GM21528 (cell line): Measurements from ENCODE around the gene HOXB8.

Source experiments
- ATAC-seq: cut with Tn5 transposase; IDR thresholded peaks from one replicate; pipeline ENCODE4 v1.9.1; 2021; ENCODE audit warnings: mild to moderate bottlenecking, moderate library complexity; ENCODE audit not compliant: unreplicated experiment, low FRiP score

The HOXB8 gene

DNA sequence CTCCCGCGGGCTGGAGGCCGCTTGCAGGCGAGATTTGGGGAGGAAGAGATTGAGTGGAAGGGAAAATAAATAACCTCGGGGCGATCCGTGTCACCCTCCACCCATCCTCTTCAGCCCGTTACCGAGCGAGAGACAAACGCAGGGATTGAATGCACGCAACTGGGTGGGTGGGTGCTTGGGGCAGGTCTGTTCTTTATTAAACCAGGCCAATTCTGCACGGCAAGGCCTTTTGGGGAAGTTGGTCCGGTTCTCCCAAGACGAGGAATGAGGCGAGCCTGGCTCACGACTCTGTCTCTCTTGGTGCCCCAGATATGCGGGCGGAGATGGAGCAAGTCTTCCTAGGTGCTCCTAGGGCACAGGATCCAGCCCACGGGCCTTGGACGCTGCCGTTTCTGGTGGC lies 3.9 kb downstream of the HOXB8 start:
- no peak for ATAC-seq

- ATAC-seq = no peak
Observed at GRCh38 chr17:48610282-48611211, 4.5 kb downstream of the HOXB8 start, which contains the start of gene HOXB7. TSS of gene HOXB7 (minus strand) at chr17:48611017. CDS start at chr17:48610918, 99 bp downstream.

GRCh38 chr17:48609759-48610281 lies 5.3 kb downstream of the HOXB8 start:
- ATAC-seq = no peak

- no peak for ATAC-seq
Observed at GRCh38 chr17:48609033-48609432, 6.1 kb downstream of the HOXB8 start.

DNA sequence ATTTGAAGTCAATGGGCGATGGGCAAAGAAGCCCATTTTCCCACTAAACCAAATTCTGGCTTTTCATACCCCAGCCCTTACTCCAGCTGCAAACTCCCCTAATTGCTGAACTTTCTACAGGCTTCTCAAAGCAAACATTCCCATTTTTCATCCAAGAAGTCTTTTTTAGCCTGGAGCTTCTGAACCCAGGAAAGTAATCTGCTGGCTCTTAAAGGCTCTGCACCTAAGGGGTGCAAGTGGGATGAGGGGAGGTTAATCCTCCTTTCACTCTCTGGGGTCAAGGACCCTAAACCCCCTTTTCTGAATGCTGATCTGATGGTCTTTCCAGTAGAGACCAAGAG lies 6.6 kb downstream of the HOXB8 start:
- ATAC-seq = no peak

DNA sequence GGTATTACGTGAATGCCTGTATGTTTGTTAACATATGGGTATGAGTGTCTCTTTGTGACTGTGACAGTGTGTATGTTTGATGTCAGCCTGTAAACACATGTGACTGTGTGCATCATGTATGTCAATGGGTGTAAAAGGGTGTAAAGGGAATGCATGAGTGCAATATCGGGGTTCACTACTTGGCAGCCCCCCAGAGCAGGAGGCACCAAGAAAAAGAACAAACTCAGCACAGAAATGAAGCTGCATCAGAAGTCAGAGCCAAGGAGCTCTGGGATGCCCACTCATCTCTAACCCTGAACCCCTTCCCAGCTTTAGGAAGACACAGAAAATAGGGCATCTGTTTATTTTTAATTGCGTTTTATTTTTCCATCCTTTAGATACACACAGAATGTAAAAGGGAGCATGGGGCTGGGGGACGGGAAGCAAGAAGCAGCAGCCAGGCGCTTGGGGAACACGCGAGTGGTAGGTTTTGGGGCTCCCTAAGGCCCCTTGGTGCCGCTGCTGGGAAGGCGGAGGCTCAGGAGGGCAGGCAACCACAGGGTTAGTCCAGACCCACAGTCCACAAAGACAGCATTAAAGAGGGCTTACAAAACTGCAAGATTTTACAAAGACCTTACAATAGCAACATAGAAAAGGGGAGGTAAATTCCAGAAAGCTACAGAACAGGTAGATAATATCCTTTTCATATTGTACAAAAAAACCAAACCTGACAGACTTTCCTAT lies 8.0 kb downstream of the HOXB8 start:
- no peak for ATAC-seq

GRCh38 chr17:48605991-48606891 lies 8.9 kb downstream of the HOXB8 start:
- no peak for ATAC-seq

- no peak for ATAC-seq
Observed at GRCh38 chr17:48605409-48605919, 9.6 kb downstream of the HOXB8 start.

DNA sequence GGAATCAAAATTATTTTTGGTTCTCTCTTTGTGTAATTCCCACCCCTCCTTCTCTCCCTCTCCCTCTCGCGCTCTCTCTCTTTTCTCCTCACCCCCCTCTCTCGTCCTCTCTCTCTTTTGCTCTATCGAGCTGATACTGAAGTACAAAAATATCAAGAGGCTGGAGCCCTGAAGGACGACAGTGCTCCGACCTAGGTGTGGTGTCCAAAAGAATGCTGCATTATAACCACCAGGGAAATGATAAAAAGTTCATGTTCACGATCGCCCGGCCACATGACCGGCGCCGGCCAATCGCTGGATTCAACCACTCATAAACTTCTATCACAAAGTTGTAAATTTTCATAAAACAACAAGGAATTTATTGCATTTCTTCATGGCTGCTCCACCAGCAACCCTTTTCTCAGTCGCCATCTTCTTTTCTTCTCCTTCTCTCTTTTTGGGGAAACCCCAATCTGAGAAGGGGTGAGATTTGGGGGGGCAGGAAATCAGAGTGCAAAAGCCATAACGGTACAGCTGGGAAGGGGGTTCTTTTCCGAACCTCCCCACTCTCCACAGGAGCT lies 10.2 kb downstream of the HOXB8 start, which contains the start of gene HOXB6:
Gene HOXB6, minus strand, starts transcription at position 217 of the 560 bp plus-strand sequence. CDS start 6,836 bp downstream, outside the sequence.
- no peak for ATAC-seq

GRCh38 chr17:48603959-48604769 lies 10.9 kb downstream of the HOXB8 start:
- no peak for ATAC-seq

GRCh38 chr17:48601539-48602425 lies 13.3 kb downstream of the HOXB8 start:
- ATAC-seq = no peak

GRCh38 chr17:48601207-48601538 lies 13.9 kb downstream of the HOXB8 start:
- ATAC-seq = no peak

- no peak for ATAC-seq
Observed at GRCh38 chr17:48600244-48601098, 14.6 kb downstream of the HOXB8 start.

GRCh38 chr17:48599354-48599753 lies 15.7 kb downstream of the HOXB8 start:
- no peak for ATAC-seq

- ATAC-seq = no peak
Observed at GRCh38 chr17:48598736-48599135, 16.4 kb downstream of the HOXB8 start.

DNA sequence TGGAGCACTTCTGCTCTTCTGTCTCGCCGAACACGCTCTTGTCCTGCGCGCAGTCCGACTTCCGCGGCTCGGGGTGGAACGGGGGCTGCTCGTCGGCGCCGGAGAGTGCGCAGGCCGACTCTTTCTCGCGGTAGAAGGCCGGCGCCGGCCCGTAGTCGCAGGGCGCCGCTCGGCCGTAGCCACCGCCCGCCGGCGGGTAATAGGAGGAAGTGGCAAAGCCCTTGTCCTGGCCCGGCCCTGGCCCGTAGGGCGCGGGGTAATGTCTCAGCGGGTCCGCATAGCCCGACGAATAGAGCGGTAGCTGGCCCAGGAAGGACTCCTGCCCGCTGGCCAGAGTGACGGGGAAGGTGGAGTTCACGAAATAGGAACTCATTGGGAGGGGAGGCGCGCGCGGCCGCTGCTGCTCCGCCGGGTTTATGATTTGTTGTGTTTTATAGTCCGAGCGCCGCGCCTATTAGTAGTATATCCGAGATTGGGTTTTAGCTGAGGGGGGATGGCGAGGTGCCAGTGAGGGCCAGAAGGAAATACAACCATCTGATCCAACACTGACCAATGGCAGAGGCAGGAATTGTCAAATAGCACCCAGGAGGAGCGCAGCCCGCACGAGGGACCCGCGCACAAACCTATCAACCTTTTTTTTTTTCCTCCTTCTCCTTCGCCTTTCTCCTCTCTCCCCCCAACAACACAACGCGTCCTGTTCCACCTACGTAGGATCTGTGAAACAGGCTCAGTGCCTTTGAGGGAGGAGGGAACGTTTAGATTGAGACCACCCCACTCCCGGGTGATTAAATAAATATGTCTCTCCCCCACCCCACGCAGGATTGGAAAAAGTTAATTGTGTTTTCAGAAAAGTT lies 17.1 kb downstream of the HOXB8 start:
- ATAC-seq = no peak

- ATAC-seq = no peak
Observed at GRCh38 chr17:48597528-48597777, 17.6 kb downstream of the HOXB8 start.
